Pancreas (tissue), 10 donors: ENCODE results near the gene SIK2. TPM values are rescaled to one million over a fixed set of nuclear protein-coding genes. Genes with fewer than 3 reads are reported as not detected.

Experiments used
- ATAC-seq, 4 donors: fragments of 200-7000 bp; cut with Tn5 transposase; one replicate each; pipeline versions ENCODE4 v1.8.0 to v1.9.1; 2020; ENCODE audit warnings: mild to moderate bottlenecking in 4 of 4, moderate library complexity in 4 of 4
- DNase-seq, 6 donors: peaks; one replicate each; pipeline ENCODE4 v3.0.0-alpha.2; 2020
- FAIRE-seq: peaks from 2 replicates; lab custom pipeline; 2012; peaks lifted over from hg19 to GRCh38; lab: Jason Lieb, UNC
- H3K27ac ChIP-seq, 4 donors: fragments of 200-600 bp; sonication (generic); 1 replicate in 3 of 4; 2 replicates in 1 of 4; pipeline versions ENCODE4 v1.5.0 to v1.8.0; 2020
- H3K27me3 ChIP-seq, 4 donors: fragments of 200-600 bp; one replicate each; pipeline ENCODE4 v1.8.0; 2021
- H3K36me3 ChIP-seq, 3 donors: fragments of 200-600 bp; sonication (generic) in 1 of 3; one replicate each; pipeline versions ENCODE4 v1.5.0 to v1.8.0; 2020 to 2021
- H3K4me1 ChIP-seq, 3 donors: fragments of 200-600 bp; one replicate each; pipeline ENCODE4 v1.8.0; 2021
- H3K4me3 ChIP-seq, 4 donors: fragments of 200-600 bp; sonication (generic) in 2 of 4; one replicate each; pipeline versions ENCODE4 v1.5.0 to v1.8.0; 2020 to 2021
- H3K9me3 ChIP-seq, 4 donors: fragments of 200-600 bp; one replicate each; pipeline ENCODE4 v1.8.0; 2021
- WGBS, 2 donors: extraction: QIAGEN DNeasy Blood & Tissue Kit; methylation state at CpG; one replicate each; pipeline ENCODE4 v1.1.7; 2013; 5-methylcytosine and 5-hydroxymethylcytosine counted together
- intact Hi-C, 3 donors: fragments of 100-400 bp; cut with DNase I; formaldehyde crosslinking; loops; one replicate each; pipeline versions ENCODE4 v1.11.1 to v1.14.2; 2022
- polyA plus RNA-seq, 2 donors: library from polyadenylated mRNA; stranded (reverse); fragments of 200-250 nt; gene quantifications; one replicate each; pipeline ENCODE4 v1.2.3, GENCODE V29; 2013
- total RNA-seq, 6 donors: library from RNA; stranded (reverse); fragmentation: NEBNext Ultra II Directional in 4 of 6; extraction: Animal tissue kit (Norgen Biotek cat#: 25700) in 4 of 6; gene quantifications; one replicate each; pipeline versions ENCODE4 v1.2.1 to v1.2.4, GENCODE V29; 2021 to 2023
- TF ChIP-seq, protein P1 (sequence below), 4 donors: fragments of 200-600 bp; sonication (generic) in 3 of 4; IDR thresholded peaks; one replicate each; pipeline versions ENCODE4 v1.5.0 to v1.8.0; 2021; ENCODE audit warnings: antibody characterized with exemption in 4 of 4
- donor health status: healthy with polysubstance abuse.
- donor health status: DM: no; HTN: no; CAD: no; lungs with moderate emphysema.
- donor health status: DM: no; HTN: no; CAD: no.
- donor health status: control.
- donor health status: control.
- donor health status: Bipolar disorder and iron deficiency.
- donor health status: DM: yes; HTN: yes; CAD: no.
- donor health status: DM: no; HTN: no; CAD: no.
- donor health status: DM: no; HTN: no; CAD: no.
- donor health status: DM: yes; HTN: yes; CAD: no.

SIK2 gene
- total and polyA plus RNA-seq, 8 donors = 4.7 to 24.7 (median 17.5) TPM

DNA sequence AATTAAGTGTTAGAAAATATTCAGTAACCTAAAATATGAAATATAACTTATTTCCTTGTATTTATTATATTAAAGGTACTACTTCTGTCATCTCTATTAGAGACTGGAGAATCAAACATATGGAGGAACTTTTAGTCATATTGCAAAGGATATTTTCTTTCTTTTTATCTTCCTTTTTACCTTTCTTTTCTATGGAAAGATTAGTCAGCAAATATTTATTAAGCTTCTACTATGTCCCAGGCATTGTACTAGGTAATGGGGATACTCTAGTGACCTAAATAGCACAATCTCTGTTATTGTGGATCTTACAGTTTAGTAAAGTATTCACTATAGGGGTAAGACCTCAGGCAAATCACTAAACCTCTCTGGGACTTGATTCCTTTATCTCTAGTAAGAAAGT lies 18.3 kb downstream of the SIK2 start:
- Histone ChIP-seq H3K27me3 (no peaks in the 10 kb centered on the region), H3K36me3 (peaks cover 0 to 11% (median 0%) of the 10 kb centered on the region in 3 donors), H3K4me3 (no peak overlapping the region), H3K9me3 (no peaks in the 10 kb centered on the region), H3K4me1 (peaks cover 0 to 14% (median 9%) of the 10 kb centered on the region in 3 donors), H3K27ac (no peak overlapping the region)
- intact Hi-C loops = loop anchor here in 1 of 3 donors (10.0 kb wide), 1 partner anchor 84 kb away; no protein-coding TSS in a partner anchor
- ATAC-seq (no peak), DNase-seq (no peak), FAIRE-seq (no peak)
- TF ChIP-seq, protein P1, sequence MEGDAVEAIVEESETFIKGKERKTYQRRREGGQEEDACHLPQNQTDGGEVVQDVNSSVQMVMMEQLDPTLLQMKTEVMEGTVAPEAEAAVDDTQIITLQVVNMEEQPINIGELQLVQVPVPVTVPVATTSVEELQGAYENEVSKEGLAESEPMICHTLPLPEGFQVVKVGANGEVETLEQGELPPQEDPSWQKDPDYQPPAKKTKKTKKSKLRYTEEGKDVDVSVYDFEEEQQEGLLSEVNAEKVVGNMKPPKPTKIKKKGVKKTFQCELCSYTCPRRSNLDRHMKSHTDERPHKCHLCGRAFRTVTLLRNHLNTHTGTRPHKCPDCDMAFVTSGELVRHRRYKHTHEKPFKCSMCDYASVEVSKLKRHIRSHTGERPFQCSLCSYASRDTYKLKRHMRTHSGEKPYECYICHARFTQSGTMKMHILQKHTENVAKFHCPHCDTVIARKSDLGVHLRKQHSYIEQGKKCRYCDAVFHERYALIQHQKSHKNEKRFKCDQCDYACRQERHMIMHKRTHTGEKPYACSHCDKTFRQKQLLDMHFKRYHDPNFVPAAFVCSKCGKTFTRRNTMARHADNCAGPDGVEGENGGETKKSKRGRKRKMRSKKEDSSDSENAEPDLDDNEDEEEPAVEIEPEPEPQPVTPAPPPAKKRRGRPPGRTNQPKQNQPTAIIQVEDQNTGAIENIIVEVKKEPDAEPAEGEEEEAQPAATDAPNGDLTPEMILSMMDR (IDR thresholded peaks at IDR 0.05) = no peak

DNA sequence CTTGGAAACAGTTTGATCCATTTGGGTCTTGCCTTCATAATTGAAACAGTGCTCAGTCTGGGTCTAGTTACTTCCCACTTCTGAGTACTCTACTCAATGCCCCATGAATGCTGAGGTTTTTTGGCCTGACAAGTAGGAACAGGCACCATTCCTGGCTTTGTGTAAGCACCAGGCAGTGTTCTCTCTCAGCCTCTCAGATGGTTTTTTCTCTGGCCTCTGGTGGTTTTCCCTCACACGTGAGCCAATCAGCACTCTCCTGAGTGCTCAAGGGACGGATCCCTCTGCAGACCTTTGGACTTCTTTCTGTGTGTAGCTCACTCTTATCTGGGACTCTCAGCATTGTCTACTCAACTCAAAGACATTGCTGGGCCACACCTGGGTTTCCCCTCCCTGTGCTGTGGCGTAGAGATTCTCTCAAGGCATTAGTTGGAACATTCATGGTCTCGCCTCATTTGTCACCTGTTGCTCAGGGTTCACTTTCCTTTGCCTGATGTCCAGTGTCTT lies 21.3 kb downstream of the SIK2 start:
- Histone ChIP-seq H3K36me3 (no peaks in the 10 kb centered on the region), H3K27me3 (no peaks in the 10 kb centered on the region), H3K9me3 (no peaks in the 10 kb centered on the region), H3K4me3 (no peak overlapping the region), H3K27ac (no peak overlapping the region), H3K4me1 (peaks cover 13 to 29% (median 18%) of the 10 kb centered on the region in 3 donors)
- DNase-seq (peak in 2 of 6 donors; percentile 25 to 45), ATAC-seq (peak; percentile 71 to 90 (median 84)), FAIRE-seq (no peak)
- intact Hi-C loops = loop anchor here in 1 of 3 donors (10.0 kb wide), 1 partner anchor 81 kb away; no protein-coding TSS in a partner anchor
- TF ChIP-seq, protein P1 (IDR thresholded peaks at IDR 0.05) = no peak
- 42 to 53% methylated on average over 4 of the region's 4 CpGs for WGBS, 2 donors

DNA sequence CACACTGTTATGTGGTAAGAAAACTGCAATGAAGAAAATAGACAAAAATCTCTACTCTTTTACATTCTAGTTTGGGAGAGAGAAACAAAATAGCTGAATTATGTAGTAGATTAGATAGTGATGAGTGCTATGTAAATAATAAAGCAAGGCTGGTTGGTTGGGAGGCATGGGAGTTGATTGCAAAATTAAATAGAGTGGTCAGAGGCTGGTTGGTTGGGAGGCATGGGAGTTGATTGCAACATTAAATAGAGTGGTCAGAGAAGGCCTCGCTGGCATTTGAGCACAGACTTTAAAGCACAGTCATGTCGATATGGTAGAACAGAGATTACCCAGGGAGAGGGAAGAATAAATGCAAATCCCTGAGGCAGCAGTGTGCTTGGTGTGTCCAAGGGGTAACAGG lies 22.4 kb downstream of the SIK2 start:
- intact Hi-C loops = loop anchor here in 1 of 3 donors (10.0 kb wide), 1 partner anchor 80 kb away; no protein-coding TSS in a partner anchor
- DNase-seq (no peak), FAIRE-seq (no peak), ATAC-seq (peak in 1 of 4 donors; percentile 14)
- Histone ChIP-seq H3K9me3 (no peaks in the 10 kb centered on the region), H3K4me3 (no peak overlapping the region), H3K36me3 (no peaks in the 10 kb centered on the region), H3K27me3 (no peaks in the 10 kb centered on the region), H3K27ac (no peak overlapping the region), H3K4me1 (peaks cover 17 to 34% (median 21%) of the 10 kb centered on the region in 3 donors)
- WGBS, 2 donors = 81% methylated on average over 2 of the region's 2 CpGs
- TF ChIP-seq, protein P1 (IDR thresholded peaks at IDR 0.05) = no peak

DNA sequence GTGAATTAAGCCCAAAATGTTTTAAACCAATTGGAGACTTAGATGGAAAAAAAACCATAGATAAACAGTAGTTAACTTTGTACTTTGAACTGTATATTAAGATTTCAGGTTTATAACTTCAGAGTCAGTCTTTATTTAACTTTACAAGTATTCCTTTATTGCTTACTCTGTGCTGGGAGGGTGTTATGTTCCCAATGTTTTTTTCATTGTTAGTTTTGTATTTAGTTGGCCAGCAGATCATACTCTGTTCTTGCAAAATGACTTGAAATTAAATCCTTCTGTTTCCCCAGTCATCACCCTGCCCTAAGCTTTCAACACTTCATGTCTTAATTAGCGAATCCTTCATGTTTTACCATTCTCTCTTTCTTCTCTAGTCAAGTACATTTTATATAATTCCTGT lies 25.3 kb downstream of the SIK2 start:
- Histone ChIP-seq H3K4me3 (no peak overlapping the region), H3K4me1 (peaks cover 17 to 40% (median 29%) of the 10 kb centered on the region in 3 donors), H3K27me3 (no peaks in the 10 kb centered on the region), H3K9me3 (no peaks in the 10 kb centered on the region), H3K36me3 (no peaks in the 10 kb centered on the region), H3K27ac (peak overlapping the region in 2 of 4 donors; percentile 9 to 13)
- DNase-seq (no peak), ATAC-seq (peak in 3 of 4 donors; percentile 32 to 53 (median 33)), FAIRE-seq (peak; percentile 95)
- intact Hi-C loops = loop anchor here in 1 of 3 donors (10.0 kb wide), 1 partner anchor 77 kb away; no protein-coding TSS in a partner anchor
- TF ChIP-seq, protein P1 (IDR thresholded peaks at IDR 0.05) = no peak
- WGBS, 2 donors = 81 to 96% methylated on average over 1 of the region's 1 CpG

DNA sequence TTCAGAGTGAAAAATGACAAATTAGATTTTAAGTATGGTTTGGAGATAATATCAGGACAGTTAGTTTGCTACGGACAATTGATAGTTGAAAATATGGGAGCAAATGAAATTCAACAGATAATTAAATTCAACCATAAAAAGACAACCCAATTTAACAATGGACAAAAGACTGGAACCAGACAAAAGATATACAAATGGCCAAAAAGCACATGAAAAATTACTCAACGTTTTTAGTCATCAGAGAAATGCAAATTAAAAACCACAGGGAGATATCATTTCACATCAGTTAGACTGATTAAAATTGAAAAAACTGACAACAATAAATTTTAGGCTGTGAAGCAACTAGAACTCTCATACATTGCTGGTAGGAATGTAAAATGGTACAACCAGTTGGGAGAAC lies 27.2 kb downstream of the SIK2 start:
- FAIRE-seq = no peak
- 69 to 87% methylated on average over 2 of the region's 2 CpGs for WGBS, 2 donors

More for the DNA sequence above, 27.2 kb downstream of the SIK2 start:
- Histone ChIP-seq H3K4me3 (no peak overlapping the region), H3K4me1 (peaks cover 25 to 51% (median 45%) of the 10 kb centered on the region in 3 donors), H3K9me3 (no peaks in the 10 kb centered on the region), H3K36me3 (no peaks in the 10 kb centered on the region), H3K27ac (no peak overlapping the region), H3K27me3 (no peaks in the 10 kb centered on the region)
- DNase-seq = no peak
- no peak for ATAC-seq
- TF ChIP-seq, protein P1 (IDR thresholded peaks at IDR 0.05) = no peak
- intact Hi-C loops = loop anchor here in 1 of 3 donors (10.0 kb wide), 1 partner anchor 75 kb away; no protein-coding TSS in a partner anchor
